Mesodermal cell (in vitro differentiated cells): ENCODE data around the gene DAZAP1.
"Not testable (repeated sequence)": the region's sequence is repeated elsewhere in the genome, so short reads cannot be mapped to it uniquely, and the experiment has no call there.

Source experiments
- H3K27ac ChIP-seq: 2 replicates; pipeline ENCODE4 v1.7.0; 2013; ENCODE audit warnings: mild to moderate bottlenecking, low read depth, low read length, moderate library complexity; ENCODE audit not compliant: severe bottlenecking
- H3K36me3 ChIP-seq: 2 replicates; pipeline ENCODE4 v1.7.1; 2013; ENCODE audit warnings: mild to moderate bottlenecking, low read length, moderate library complexity; ENCODE audit not compliant: control insufficient read depth, insufficient read depth
- H3K4me1 ChIP-seq: one replicate; pipeline ENCODE4 v1.7.1; 2013; ENCODE audit warnings: mild to moderate bottlenecking, low read length; ENCODE audit not compliant: insufficient read depth, control insufficient read depth, poor library complexity, severe bottlenecking
- H3K4me3 ChIP-seq: 2 replicates; pipeline ENCODE4 v1.7.0; 2013; ENCODE audit warnings: low read length, control low read depth, mild to moderate bottlenecking; ENCODE audit not compliant: insufficient read depth, poor library complexity, severe bottlenecking; ENCODE audit errors: extremely low read depth
- H3K9me3 ChIP-seq: 2 replicates; pipeline ENCODE4 v1.7.1; 2013; ENCODE audit warnings: mild to moderate bottlenecking, low read length, moderate library complexity; ENCODE audit not compliant: control insufficient read depth
- WGBS, 2 experiments: methylation state at CpG; one replicate each; pipeline ENCODE4 v1.1.5; 2013; ENCODE audit warnings: missing lambda C conversion rate in 2 of 2; ENCODE audit not compliant: insufficient coverage in 2 of 2; 5-methylcytosine and 5-hydroxymethylcytosine counted together

The DAZAP1 gene

DNA sequence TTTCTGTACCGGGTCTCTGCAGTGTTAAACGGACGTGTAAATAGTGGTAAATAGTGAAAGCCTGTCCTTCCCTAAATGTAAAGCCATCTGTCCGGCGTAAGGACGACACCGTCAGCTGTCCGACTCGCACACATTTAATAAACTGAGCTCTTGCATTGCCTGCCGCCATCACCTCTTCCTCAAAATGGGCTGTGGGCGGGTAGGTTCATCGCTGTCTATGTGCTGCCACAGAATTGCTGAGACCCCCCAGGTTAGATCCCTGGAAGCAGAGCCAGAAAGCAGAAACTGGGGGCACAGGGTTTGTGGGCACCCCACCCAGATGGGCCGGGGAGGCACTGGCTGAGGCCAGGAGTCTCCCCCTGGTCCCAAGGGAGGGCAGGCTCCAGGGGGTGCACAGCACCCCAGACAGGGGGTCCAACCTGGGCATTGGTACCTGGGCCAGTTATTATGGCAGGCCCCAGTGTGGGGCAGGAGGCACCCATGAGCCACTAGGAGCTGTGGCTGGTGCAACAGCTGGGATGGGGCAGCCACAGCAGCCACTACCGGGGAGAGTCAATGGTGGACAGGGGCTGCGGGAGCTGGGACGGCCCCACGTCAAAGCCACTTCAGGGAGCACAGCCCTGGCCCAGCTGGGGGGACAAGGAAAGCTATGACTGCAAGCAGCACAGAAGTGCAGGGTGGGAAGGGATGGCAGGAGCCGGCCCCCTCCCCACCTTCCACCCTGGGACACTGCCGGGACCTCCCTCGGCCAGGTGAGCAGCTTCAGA is 65.9 kb downstream of the DAZAP1 start:
- Histone ChIP-seq H3K27ac (no peak overlapping the region), H3K4me3 (no peak overlapping the region), H3K36me3 (peaks cover 24% of the 10 kb centered on the region), H3K9me3 (no peaks in the 10 kb centered on the region), H3K4me1 (peaks cover 13% of the 10 kb centered on the region)
- 77 to 91% methylated on average over 10 to 17 of the region's 20 CpGs for WGBS, 2 experiments

DNA sequence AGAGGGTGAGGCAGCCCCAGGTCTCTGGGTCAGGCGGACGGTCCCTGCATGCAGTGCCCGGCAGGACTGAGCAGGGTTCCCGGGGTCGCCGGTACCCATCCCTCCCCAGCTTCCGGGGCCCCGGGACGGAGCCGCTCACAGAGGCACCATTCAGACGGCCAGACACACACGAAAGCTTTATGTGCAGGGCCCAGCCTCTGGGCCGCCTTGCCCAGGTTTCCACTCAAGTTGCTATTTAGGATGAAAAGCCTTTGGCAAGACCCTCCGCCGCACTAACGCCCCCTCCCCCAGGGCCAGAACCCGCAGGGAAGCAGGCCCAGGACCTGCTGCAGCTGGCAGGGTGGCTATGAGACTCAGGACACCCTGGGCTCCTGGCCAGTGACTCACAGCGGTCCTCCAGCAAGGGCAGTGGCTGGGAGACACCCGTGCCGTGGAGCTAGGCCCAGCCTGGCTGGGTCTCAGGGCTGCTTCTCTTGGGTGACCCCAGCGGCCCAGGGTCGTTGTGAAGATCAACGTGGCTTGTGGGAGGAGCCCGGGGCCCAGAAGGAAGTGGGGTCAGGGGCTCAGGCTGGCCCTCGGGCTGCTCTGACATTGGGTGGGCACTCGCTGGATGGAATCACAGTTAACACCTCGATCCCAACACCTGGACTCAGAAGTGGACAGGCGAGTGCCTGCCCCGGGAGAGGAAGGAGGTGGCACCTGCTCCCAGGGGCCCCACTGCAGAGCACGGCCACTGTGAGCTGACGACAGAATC is 66.8 kb downstream of the DAZAP1 start:
- H3K4me3 ChIP-seq = no peak overlapping the region
- no peak overlapping the region for H3K27ac ChIP-seq
- peaks cover 10% of the 10 kb centered on the region for H3K4me1 ChIP-seq
- WGBS, 2 experiments = 86 to 88% methylated on average over 30 to 31 of the region's 31 CpGs
- no peaks in the 10 kb centered on the region for H3K9me3 ChIP-seq
- H3K36me3 ChIP-seq = peaks cover 24% of the 10 kb centered on the region

DNA sequence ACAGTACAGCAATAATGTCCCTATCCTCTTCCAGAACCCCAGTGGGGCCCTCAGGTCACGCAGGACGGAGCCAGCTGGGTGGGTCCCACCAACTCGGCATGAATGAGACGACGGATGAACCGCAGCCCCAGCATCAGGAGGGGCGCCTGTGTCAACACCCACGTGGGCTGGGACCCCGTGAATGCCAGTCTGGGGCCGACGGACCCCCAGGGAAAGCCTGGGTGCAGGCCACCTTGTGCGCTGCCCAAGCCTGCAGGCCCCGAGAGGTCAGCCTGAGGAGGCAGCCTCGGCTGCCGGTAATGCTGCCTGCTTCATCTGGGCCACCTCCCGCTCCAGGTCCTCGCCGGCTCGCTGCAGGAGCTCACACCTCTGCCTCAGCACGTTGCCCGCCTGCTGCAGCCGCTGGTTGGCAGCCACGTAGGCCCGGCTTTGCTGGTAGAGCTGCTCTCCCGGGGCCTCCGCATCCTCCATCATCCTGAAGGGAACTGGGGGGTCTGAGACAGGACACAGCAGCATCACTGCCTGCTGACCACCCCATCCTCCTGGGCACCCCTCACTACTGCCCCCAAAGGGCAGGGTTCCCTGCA is 67.5 kb downstream of the DAZAP1 start:
- Histone ChIP-seq H3K4me3 (no peak overlapping the region), H3K4me1 (peaks cover 10% of the 10 kb centered on the region), H3K9me3 (no peaks in the 10 kb centered on the region), H3K27ac (no peak overlapping the region), H3K36me3 (peaks cover 24% of the 10 kb centered on the region)
- 92 to 94% methylated on average over 24 to 26 of the region's 26 CpGs for WGBS, 2 experiments

DNA sequence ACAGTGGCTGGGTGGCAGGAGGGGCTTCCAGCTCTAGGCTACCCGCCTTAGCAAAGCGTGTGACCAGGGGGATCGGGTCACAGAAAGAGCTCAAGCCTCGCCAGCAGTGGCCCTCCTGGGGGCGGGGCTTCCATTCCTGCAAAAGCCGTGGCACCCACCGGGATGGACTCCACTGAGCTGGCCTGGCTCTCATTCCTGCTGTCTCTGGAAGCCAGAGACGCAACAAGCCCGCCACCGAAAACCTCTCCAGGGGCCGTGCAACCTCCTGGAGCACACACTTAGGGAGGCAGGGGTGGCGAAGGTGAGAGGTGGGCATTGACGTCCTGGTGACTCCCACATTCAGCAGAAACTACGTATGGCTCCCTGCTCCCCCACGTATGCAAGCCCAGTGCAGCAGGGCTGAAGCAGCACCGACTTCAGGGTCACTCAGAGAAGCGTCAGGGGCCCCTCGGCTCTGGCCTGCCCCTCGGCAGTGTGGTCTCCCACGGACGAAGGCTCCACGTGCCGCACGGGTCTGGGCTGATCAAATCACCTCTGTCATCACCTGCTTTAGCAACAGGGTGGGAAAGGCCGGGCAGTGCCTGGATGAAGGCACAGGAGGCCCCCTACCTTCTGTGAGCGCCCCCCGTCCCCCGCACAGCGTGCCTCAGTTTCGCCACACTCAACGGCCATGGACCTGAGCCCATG is 68.5 kb downstream of the DAZAP1 start:
- WGBS, 2 experiments = 93 to 94% methylated on average over 28 to 31 of the region's 31 CpGs

DNA sequence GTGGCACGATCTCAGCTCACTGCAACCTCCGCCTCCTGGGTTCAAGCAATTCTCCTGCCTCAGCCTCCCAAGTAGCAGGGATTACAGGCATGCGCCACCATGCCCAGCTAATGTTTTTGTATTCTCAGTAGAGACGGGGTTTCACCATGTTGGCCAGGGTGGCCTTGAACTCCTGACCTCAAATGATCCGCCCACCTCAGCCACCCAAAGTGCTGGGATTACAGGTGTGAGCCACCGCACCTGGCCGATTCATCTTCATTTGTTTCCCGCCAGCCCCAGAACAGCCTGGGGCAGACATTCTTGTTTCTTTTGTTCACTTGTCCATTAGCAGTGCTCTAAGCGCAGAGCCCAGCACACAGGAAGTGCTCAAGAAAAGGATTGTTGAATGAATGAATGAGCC is 69.7 kb downstream of the DAZAP1 start:
- peaks cover 24% of the 10 kb centered on the region for H3K36me3 ChIP-seq
- H3K27ac ChIP-seq, H3K4me1 ChIP-seq, H3K9me3 ChIP-seq, H3K4me3 ChIP-seq: not testable (repeated sequence)
- 89 to 92% methylated on average over 6 of the region's 9 CpGs for WGBS, 2 experiments

More for the DNA sequence above, 68.5 kb downstream of the DAZAP1 start:
- Histone ChIP-seq H3K27ac (no peak overlapping the region), H3K4me1 (peaks cover 6% of the 10 kb centered on the region), H3K4me3 (no peak overlapping the region), H3K36me3 (peaks cover 24% of the 10 kb centered on the region), H3K9me3 (no peaks in the 10 kb centered on the region)

DNA sequence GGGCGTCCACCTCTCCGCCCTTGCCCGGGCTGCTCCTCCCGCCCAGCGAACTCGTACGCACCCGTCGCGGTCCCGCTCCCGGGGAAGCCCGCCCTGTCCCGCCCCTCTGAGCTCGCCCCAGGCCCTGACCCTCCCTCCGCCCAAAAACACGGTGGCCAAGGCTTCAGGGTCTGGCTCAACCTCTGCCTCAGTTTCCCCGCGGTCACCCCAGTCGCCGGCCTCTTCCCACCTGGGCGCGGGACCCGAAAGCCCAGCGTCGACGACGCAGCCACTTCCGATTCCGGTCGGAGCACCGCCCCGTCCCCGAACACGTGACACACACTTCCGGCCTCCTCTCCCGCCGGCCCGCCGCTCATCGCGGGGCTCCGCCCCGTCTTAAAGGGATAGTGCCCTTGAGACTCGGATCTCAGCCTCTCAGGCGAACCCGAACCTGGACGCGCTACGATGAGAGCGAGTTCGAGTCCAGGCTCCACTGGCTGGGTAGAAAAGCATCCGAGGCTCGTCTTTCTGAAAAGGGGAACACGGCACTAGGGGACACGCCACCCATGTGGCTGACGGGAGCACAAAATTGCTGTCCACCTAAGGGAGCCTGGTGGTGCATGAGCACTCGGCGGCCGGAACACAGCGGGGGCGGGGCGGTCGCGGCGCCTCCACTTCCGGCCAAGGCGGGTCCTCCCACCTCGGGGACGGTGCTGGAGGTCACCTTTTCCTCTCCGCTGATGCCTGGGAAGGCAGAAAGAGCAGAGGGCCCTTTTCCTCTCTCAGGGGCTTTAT is 71.7 kb downstream of the DAZAP1 start, which contains the start of gene C19orf25:
TSS of gene C19orf25 (minus strand) at position 282 of the 774 bp plus-strand sequence. CDS start 312 bp downstream, outside the sequence.
- Histone ChIP-seq H3K27ac (peak within 1 kb of the TSS; percentile 72), H3K4me3 (peak within 1 kb of the TSS; percentile 81), H3K4me1 (no peaks in the 10 kb centered on the region), H3K9me3 (no peaks in the 10 kb centered on the region), H3K36me3 (peaks cover 24% of the 10 kb centered on the region)
- WGBS, 2 experiments = 2 to 3% methylated on average over 61 to 64 of the region's 71 CpGs

DNA sequence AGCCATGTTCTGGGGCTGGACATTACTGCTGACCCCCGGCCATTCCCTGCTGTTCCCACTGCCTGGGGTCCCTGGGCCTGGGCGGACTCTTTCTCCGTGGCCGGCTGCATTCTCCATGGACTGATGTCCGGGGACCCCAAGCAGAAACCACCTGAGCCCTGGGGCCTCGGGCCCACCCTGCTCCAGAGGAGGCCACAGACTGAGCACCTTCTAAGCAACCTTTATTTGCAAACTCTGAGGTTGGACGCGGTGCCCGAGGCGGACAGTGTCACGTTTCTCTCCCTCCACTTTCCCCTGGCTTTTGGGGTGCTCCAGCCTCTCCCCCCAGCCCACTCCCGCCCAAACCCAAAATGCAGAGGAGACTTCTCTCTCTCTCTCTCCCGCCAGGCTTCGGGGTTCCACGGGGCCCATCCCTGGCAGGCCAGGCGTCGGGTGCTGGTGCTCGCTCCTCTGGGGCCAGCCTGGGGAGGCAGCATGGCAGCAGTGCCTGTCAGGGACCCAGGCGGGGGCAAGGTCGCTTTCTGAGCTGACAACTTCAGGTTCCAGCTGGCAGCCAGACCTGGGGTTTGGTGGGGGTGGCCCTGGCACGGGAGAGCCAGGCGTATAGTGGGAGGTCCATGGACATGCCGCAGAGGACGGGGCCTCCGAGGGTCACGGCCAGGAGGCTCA is 74.0 kb downstream of the DAZAP1 start:
- Histone ChIP-seq H3K4me1 (no peaks in the 10 kb centered on the region), H3K27ac (no peak overlapping the region), H3K4me3 (no peak overlapping the region), H3K36me3 (peaks cover 9% of the 10 kb centered on the region), H3K9me3 (no peaks in the 10 kb centered on the region)
- 88 to 92% methylated on average over 20 to 21 of the region's 26 CpGs for WGBS, 2 experiments

DNA sequence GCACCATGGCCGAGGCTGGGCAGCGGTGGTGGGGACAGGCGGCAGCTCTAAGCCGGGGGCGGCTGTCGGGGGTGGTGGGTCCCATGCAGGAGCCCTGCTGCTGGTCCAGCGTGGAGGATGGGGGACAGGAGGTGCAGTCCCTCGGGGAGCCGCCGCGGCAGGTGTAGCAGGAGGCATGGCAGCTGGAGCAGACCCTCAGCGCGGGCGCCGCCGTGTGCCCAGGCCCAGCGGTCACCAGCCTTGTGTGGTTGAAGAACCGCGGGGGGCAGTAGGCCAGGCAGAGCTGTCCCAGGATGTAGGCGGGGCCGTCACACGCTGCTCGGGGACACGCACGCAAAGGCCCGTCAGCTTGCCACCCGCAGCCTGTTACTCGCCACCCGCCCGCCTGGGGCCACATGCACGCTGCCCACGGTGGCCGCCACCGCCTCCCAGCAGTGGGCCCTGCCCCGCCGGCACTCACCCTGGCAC is 74.5 kb downstream of the DAZAP1 start:
- 91 to 95% methylated on average over 36 of the region's 36 CpGs for WGBS, 2 experiments
- Histone ChIP-seq H3K4me1 (no peaks in the 10 kb centered on the region), H3K9me3 (no peaks in the 10 kb centered on the region), H3K4me3 (no peak overlapping the region), H3K27ac (no peak overlapping the region), H3K36me3 (peaks cover 6% of the 10 kb centered on the region)

DNA sequence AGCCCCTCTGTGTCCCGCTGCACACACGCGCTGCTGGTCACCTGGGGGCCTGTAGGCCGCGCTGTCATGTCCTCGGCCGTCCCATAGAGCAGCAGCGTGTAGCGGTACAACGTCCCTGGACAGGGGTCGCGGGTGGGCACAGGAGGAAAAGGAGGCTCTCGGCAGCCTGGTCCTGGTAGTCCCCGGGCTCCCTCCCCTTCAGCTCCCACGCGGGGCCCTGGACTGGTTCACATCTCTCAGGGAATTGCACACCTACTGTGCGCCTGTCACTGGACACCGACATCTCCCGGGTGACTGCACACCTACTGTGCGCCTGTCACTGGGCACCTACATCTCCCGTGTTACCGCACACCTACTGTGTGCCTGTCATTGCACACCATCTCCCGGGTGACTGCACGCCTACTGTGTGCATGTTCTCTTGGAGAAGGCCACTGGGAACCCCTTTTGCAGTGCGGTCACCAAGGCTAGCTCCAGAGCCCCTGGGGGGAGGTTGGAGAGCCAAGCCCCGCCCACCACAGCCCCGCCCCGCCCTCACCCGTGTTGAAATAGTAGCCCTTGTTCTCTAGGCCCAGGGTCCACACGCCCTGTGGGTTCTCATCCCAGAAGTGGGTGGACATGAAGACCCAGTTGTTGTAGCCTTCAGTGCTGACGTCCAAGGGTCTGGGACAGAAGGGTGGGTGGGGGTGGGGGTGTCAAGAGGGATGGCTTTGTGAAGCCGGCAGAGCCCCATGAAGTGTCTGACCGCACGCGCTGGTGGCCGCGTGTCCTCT is 75.2 kb downstream of the DAZAP1 start:
- 89 to 91% methylated on average over 28 to 36 of the region's 37 CpGs for WGBS, 2 experiments
- no peak overlapping the region for H3K4me3 ChIP-seq
- no peaks in the 10 kb centered on the region for H3K4me1 ChIP-seq
- no peaks in the 10 kb centered on the region for H3K9me3 ChIP-seq
- no peak overlapping the region for H3K27ac ChIP-seq
- peaks cover under 1% of the 10 kb centered on the region for H3K36me3 ChIP-seq
